ENCODE data around the gene ABCA4.
"Not testable (repeated sequence)": the region's sequence is repeated elsewhere in the genome, so short reads cannot be mapped to it uniquely, and the experiment has no call there.

The ABCA4 gene

GRCh38 chr1:94120991-94121390 lies at the start of gene ABCA4:
Gene ABCA4 (minus strand): TSS chr1:94121148. CDS start chr1:94121045, 103 bp downstream.
- no peak for DNase-seq

DNA sequence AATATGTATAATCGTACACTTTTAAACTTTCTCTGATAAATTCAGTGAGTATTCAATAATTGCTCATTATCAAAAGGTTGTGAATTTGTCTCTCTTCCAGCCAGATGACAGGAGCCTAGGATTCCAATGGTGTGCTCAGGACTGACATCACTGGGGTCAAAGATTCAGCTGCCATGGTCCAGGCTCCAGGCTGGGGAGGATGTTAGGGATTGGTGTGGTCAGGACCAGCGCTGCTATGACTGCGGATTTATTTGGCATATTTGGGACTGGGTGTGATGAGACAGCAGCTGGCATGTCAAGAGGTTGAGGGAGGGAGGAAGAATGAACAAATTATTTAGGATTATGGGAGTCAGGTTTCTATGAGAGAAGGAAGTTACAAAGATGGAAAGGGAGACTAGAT lies 48.2 kb upstream of the ABCA4 start:
- no peak for DNase-seq

DNA sequence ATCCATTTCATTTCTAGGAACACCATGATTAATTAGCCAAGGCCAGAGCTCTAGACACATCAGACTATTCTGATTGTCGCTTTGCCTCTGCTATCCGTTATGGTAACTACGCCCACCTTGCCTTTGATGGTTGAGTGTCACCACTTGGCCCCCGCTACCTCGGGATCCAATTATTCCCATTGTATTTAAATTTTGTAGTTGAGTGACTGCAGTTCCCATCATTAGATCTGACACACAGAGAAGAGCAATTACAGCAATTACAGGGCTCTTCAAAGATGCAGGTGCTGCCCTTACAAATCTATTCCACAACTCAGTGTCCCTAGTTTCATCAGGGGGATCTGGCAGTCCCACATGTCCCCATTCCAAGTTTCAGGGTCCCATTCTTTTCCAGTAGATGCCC lies 44.9 kb upstream of the ABCA4 start:
- DNase-seq = no peak

DNA sequence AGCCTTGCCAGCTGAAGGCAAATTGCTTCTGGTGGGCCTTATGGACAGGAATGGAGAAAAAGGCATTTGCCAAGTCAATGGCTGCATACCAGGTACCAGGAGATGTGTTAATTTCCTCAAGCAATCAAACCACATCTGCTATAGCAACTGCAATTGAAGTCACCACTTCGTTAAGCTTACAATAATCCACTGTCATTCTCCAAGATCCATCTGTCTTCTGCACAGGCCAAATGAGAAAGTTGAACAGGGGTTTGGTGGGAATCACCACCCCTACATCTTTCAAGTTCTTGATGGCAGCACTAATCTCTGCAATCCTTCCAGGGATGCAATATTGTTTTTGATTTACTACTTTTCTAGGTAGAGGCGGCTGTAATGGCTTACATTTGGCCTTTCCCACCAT lies 43.9 kb upstream of the ABCA4 start:
- not testable (repeated sequence) for DNase-seq

- not testable (repeated sequence) for DNase-seq
Observed at GRCh38 chr1:94164121-94164520, 43.2 kb upstream of the ABCA4 start.

- DNase-seq = not testable (repeated sequence)
Observed at GRCh38 chr1:94163249-94163648, 42.3 kb upstream of the ABCA4 start.

DNA sequence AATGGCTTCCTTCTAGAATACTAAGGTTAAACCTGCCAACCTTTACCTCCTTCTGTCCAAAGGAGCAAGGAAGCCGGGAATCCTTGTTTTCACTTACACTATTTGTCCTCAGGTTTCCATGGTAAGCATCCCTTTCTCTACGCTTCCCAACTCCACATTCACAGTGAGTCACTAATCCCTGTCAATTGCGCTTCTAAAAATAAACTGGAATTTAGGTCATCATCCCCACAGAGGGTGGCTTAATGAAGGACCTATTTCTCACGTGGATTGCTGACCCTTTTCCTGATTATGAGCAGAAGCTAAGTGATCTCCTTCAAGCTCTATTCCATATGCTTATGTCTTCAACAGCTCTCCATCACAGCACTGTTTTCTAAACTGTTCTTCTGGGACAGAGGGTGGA lies 39.9 kb upstream of the ABCA4 start:
- no peak for DNase-seq

DNA sequence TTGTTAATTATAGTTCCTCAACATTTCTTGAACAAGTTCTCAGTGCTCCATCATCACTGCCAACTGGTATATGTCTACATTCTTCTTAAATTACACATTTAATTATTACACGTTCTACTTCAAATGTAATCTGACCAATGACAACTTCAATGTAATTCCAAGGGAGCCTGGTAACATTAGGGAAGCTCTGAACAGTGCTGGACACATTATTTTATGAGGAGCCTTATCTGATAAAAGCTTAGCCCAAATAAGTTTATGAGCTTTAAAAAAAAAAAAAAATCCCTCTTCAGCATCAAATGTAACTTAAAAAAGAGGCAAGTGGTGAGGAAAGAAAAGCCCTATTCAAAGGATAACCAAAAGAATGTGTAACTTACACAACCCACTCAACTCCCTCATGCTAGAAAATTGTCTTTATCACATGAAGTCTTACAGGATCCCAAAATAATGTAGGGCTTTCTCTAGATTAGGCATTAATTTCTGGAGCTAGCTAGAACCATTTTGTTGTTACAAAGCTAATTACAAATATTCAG lies 35.2 kb upstream of the ABCA4 start:
- no peak for DNase-seq

DNA sequence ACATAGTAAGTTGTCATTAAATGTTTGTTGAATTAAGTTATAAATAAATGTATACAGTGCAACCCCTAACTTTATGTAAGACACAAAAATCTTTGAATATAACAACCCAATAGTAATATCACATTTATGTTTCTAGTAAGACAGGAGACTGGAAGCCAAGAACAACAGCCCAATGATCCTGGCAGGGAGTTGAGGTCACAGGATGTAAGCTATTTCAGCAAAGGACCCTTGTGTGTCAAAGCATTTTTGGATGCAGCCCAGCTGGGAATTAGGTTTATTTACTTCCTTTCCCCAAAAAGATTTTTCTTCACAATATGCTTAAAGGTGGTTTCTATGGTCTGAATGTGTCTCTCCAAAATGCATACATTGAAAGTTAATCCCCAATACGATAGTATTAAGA lies 34.0 kb upstream of the ABCA4 start:
- no peak for DNase-seq

DNA sequence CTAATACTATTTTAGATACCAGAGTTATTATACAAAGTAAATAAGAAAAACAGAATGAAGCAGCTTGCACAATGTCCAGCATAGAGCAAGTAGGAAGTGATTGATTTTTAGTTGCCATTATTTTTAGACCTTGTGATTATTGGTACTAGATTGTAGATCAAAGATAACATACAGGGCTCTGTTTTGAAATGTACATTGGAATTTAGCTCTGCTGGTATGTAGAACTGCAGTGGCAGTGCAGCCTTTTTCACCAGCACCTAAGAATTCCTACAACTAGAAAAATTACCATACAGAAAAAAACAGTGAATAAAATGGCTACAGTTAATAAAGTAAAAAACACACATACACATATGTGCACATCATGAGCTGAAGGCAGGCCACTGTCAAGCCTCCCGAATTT lies 32.2 kb upstream of the ABCA4 start:
- DNase-seq = no peak

DNA sequence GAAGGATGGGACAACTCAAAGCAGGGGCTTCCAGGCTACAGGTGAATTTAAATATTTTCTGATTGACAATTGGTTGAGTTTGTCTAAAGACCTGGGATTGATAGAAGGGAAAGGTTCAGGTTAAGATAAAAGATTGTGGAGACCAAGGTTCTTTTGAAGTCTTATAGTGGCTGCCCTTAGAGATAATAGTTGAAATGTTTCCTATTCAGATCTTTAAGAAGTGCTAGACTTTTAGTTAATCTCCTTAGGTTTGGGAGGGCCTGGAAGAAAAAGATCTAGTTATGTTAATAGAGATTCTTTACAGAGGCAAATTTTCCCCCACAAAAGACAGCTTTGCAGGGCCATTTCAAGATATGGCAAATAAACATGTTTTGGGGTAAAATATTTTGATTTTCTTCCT lies 28.2 kb upstream of the ABCA4 start:
- not testable (repeated sequence) for DNase-seq

DNA sequence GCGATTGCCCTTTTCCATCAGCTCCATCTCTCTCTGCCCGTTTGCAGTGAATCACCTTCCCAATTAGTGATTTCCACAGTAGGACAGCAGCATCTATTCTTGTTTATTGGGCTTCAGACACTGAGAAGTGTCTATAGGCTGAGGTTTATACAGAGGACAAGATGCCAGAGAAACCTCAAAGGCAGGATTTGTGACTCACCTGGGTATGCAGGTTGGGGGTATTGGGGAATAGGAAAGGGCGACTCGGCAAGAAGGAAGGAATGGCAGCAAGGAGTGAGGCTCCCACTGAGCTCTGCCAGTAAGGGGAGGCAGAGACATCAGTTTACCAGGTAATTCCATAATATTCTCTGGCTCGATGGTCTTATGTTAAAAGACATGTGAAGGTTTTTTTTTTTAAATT lies 25.3 kb upstream of the ABCA4 start:
- DNase-seq = no peak

DNA sequence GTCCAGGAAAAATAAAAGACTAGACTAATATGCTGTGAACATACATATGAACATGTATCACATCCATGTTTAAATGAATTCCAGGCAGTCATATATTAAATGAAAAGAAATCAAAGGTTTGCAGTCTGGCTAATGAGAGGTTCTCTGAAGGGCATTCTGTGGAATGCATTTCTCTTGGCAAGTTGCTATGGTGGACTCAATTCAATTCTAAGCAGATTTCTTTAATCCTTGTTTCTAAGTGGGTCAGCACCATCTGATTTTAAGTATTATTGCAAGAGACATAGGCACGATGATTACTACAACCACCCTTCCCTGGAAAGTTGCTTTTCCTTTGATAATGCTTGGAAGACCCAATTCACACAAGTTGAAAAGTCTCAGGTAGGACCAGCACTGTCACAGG lies 23.9 kb upstream of the ABCA4 start:
- DNase-seq = no peak

DNA sequence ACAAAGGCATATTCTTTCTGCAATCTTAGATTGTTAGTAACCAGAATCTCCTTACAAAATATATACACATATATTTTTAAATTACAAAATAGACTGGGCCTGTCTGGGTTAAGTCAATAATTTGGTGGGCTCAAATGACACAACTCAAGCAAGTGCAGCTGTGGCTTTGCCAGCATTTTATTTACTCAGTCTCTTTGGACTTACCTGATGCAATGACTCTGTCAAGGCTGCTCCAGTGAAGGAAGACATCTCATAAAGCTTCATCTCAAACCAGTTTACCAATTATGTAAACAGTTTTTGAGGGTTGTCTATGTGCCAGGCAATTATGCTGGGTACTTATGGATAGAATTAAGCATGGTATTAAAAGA lies 22.8 kb upstream of the ABCA4 start:
- DNase-seq = no peak

GRCh38 chr1:94143173-94143808 lies 22.3 kb upstream of the ABCA4 start:
- no peak for DNase-seq

DNA sequence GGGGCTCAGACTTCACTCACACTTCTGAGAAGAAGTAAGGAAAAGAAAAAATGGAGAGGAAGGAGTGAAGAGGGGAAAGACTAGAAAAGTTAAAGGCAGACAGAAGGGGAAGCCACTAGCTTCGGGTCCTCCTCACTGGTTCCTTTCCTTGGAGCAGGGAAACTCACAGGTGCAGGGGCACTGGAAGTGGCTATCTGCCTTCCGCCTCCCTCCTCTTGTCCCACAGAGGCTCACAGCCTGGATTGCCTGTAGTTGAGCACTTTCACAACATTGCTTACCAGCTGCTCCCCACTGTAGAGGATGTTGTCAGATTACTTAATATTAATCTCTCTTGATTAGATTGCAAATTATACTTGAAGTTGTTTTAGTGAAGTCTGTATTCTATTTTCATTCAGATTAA lies 21.6 kb upstream of the ABCA4 start:
- DNase-seq = no peak

DNA sequence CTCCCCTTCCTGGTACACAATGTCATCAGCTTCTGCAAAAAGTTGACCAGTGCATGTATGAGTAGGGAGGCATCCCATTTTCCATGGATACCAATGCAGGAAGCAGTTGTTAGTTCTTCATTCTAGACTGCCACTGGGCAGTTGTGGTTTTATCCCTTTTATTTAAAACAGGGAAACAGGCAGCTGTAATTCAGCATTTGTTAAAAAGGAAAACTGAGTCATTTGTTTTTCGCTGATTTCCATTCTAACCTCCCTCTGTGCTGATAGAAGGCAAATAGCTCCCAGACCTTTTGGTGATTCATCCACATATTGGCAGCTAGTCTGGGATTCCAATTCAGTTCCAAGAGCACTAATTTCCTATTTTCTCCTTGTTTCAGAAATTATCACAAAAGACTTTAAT lies 21.1 kb upstream of the ABCA4 start:
- DNase-seq = no peak

DNA sequence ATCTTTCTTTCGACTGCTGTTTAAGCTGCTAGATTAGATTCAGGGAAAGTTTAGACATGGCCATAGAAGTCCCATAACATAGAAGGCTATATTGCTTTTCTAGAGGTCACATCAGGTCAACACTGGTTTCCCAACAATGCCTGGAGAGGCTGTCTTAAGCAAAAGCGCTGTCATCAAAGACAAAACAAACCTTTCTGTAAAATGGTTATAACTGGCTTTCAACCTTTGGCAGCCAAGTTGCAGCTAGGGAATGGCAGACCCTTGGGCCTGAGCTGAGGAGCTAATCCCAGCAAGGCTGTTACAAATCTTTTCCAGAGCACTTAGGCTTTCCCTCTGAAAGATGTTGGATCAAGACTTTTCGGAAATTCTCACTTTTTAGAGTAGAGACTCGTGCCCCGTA lies 11.2 kb upstream of the ABCA4 start:
- DNase-seq = no peak

- no peak for DNase-seq
Observed at GRCh38 chr1:94130851-94131595, 10.1 kb upstream of the ABCA4 start.

GRCh38 chr1:94126651-94127050 lies 5.7 kb upstream of the ABCA4 start:
- no peak for DNase-seq

GRCh38 chr1:94125551-94126514 lies 4.9 kb upstream of the ABCA4 start:
- DNase-seq = no peak

DNA sequence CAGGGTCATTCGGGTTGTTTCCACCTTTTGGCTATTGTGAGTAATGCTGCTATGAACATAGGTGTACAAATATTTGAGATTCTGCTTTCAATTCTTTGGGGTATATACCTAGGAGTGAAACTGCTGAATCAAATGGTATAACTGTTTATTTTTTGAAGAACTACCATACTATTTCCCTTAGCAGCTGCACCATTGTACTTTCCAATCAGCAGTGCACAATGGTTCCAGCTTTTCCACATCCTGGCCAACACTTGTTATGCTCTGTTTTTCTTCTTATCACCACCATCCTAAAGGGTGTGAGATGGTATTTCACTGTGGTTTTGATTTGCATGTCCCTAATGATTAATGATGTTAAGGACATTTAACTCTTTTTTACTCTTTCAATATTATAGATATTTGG lies 3.6 kb upstream of the ABCA4 start:
- no peak for DNase-seq

GRCh38 chr1:94122201-94122970 lies 1.4 kb upstream of the ABCA4 start:
- no peak for DNase-seq

Measured in right hindlimb (tissue), 1 donor.